Aorta (tissue), 5 donors: ENCODE measurements around the gene MIGA1. TPM values are rescaled to one million over a fixed set of nuclear protein-coding genes. Genes with fewer than 3 reads are reported as not detected.
"Not testable (repeated sequence)": the region's sequence is repeated elsewhere in the genome, so short reads cannot be mapped to it uniquely, and the experiment has no call there.

Experiments
- ATAC-seq: fragments of 200-7000 bp; cut with Tn5 transposase; one replicate; pipeline ENCODE4 v1.9.1; 2022; ENCODE audit warnings: moderate library complexity; ENCODE audit not compliant: low FRiP score
- DNase-seq, 2 donors: peaks; one replicate each; pipeline ENCODE4 v3.0.0-alpha.2; 2020
- H3K27ac ChIP-seq, 2 donors: one replicate each; pipeline ENCODE4 v1.5.1; 2013; ENCODE audit warnings: low read length in 2 of 2, mild to moderate bottlenecking in 2 of 2, moderate library complexity in 2 of 2, control low read depth in 1 of 2, inconsistent platforms in 1 of 2, low read depth in 1 of 2
- H3K27me3 ChIP-seq, 2 donors: one replicate each; pipeline ENCODE4 v1.6.1; 2013; ENCODE audit warnings: control low read depth in 1 of 2, low read length in 1 of 2, mild to moderate bottlenecking in 1 of 2, moderate library complexity in 1 of 2; ENCODE audit not compliant: insufficient read depth in 2 of 2, control insufficient read depth in 1 of 2
- H3K36me3 ChIP-seq, 2 donors: one replicate each; pipeline ENCODE4 v1.6.1; 2013; ENCODE audit warnings: control low read depth in 1 of 2, low read length in 1 of 2, mild to moderate bottlenecking in 1 of 2; ENCODE audit not compliant: insufficient read depth in 2 of 2, control insufficient read depth in 1 of 2
- H3K4me1 ChIP-seq, 2 donors: one replicate each; pipeline ENCODE4 v1.6.1; 2013; ENCODE audit warnings: low read length in 2 of 2, control low read depth in 1 of 2, mild to moderate bottlenecking in 1 of 2, moderate library complexity in 1 of 2; ENCODE audit not compliant: insufficient read depth in 2 of 2, control insufficient read depth in 1 of 2
- H3K4me3 ChIP-seq, 2 donors: one replicate each; pipeline ENCODE4 v1.5.1; 2013; ENCODE audit warnings: low read length in 2 of 2, control low read depth in 1 of 2, mild to moderate bottlenecking in 1 of 2
- H3K9me3 ChIP-seq: one replicate; pipeline ENCODE4 v1.6.1; 2013; ENCODE audit warnings: mild to moderate bottlenecking, low read length; ENCODE audit not compliant: control insufficient read depth
- WGBS, 2 donors: extraction: QIAGEN DNeasy Blood & Tissue Kit; methylation state at CpG; one replicate each; pipeline ENCODE4 v1.1.7; 2013; 5-methylcytosine and 5-hydroxymethylcytosine counted together
- intact Hi-C, 2 donors: fragments of 100-400 bp; cut with DNase I; formaldehyde crosslinking; loops; one replicate each; pipeline versions ENCODE4 v1.14.2 to v1.15.0; 2022
- polyA plus RNA-seq, 2 donors: library from polyadenylated mRNA; stranded (reverse); fragments of 200-250 nt; gene quantifications; one replicate each; pipeline ENCODE4 v1.2.3, GENCODE V29; 2013
- total RNA-seq, 2 donors: library from RNA; stranded (reverse); fragmentation: NEBNext Ultra II Directional; extraction: Animal tissue kit (Norgen Biotek cat#: 25700); gene quantifications; one replicate each; pipeline ENCODE4 v1.2.1, GENCODE V29; 2021
- donor health status: healthy with polysubstance abuse.
- donor health status: Bipolar disorder and iron deficiency.
- donor health status: DM: no; HTN: no; CAD: no.
- donor health status: DM: no; HTN: no; CAD: no.
- donor health status: DM: yes; HTN: yes; CAD: no.

Gene MIGA1
- total and polyA plus RNA-seq, 4 donors: 2.5 to 22.0 (median 12.1) TPM

GRCh38 chr1:77900687-77901293 lies 121.3 kb downstream of the MIGA1 start:
- 3% methylated on average over 4 of the region's 4 CpGs for WGBS, 2 donors
- Histone ChIP-seq H3K27ac (no peak overlapping the region), H3K36me3 (peaks cover 0 to 2% of the 10 kb centered on the region in 2 donors), H3K4me1 (peaks cover 3 to 4% of the 10 kb centered on the region in 2 donors), H3K4me3 (peak overlapping the region; percentile 34 to 36), H3K27me3 (no peaks in the 10 kb centered on the region), H3K9me3 (no peaks in the 10 kb centered on the region)
- no peak for DNase-seq
- ATAC-seq: peak; percentile 71
- intact Hi-C loops: no loop called here

DNA sequence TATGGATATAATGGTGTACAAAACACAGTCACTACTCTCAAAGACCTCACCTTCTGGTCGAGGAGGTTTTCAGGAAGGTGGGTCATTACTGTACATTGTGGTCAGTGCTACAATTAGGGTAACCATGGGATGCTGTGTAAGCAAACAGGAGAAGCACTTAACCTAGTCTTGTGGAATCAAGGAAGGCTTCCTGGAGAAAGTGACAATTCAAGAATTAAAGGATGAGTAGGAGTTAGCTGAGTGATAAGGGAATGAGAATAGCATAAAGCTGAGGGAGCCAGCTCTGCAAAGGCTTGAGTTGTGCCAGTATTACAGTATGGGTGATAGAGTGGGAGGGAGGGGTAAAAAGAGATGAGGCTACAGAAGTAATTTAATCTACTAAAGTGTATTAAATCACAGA lies 126.2 kb downstream of the MIGA1 start:
- Histone ChIP-seq H3K36me3 (peaks cover 0 to 2% of the 10 kb centered on the region in 2 donors), H3K4me1 (peaks cover 0 to 4% of the 10 kb centered on the region in 2 donors), H3K4me3 (no peak overlapping the region), H3K27me3 (no peaks in the 10 kb centered on the region), H3K27ac (peak overlapping the region in 1 of 2 donors; percentile 21), H3K9me3 (no peaks in the 10 kb centered on the region)
- no peak for DNase-seq
- ATAC-seq: no peak
- WGBS, 2 donors: 76 to 85% methylated on average over 1 of the region's 1 CpG
- intact Hi-C loops: no loop called here

GRCh38 chr1:77906019-77906545 lies 126.6 kb downstream of the MIGA1 start:
- H3K27ac ChIP-seq: peak overlapping the region in 1 of 2 donors; percentile 21
- peaks cover 0 to 2% of the 10 kb centered on the region in 2 donors for H3K36me3 ChIP-seq
- ATAC-seq (no peak), DNase-seq (no peak)
- no peak overlapping the region for H3K4me3 ChIP-seq
- no peaks in the 10 kb centered on the region for H3K27me3 ChIP-seq
- no peaks in the 10 kb centered on the region for H3K9me3 ChIP-seq
- intact Hi-C loops: no loop called here
- WGBS, 2 donors: 57 to 60% methylated on average over 2 of the region's 2 CpGs
- H3K4me1 ChIP-seq: peaks cover 0 to 4% of the 10 kb centered on the region in 2 donors

DNA sequence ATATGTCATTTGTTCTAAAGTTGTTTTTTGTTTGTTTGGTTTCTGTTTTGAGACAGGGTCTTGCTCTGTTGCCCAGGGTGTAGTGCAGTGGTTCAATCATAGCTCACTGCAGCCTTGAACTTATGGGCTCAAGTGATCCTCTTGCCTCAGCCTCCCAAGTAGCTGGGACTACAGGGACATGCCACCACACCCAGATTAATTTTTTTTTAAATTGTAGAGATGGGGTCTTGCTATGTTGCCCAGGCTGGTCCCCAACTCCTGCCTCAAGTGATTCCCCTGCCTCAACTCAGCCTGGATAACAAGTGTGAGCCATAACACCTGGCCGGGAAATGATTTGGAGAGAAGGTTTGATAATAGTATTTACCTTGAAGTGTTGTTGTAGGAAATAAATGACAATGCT lies 127.2 kb downstream of the MIGA1 start:
- peaks cover 0 to 2% of the 10 kb centered on the region in 2 donors for H3K36me3 ChIP-seq
- H3K27me3 ChIP-seq: no peaks in the 10 kb centered on the region
- intact Hi-C loops: no loop called here
- DNase-seq (no peak), ATAC-seq (no peak)
- no peaks in the 10 kb centered on the region for H3K9me3 ChIP-seq
- peaks cover 0 to 3% of the 10 kb centered on the region in 2 donors for H3K4me1 ChIP-seq
- H3K4me3 ChIP-seq: no peak overlapping the region
- no peak overlapping the region for H3K27ac ChIP-seq
- 90 to 92% methylated on average over 1 of the region's 1 CpG for WGBS, 2 donors

DNA sequence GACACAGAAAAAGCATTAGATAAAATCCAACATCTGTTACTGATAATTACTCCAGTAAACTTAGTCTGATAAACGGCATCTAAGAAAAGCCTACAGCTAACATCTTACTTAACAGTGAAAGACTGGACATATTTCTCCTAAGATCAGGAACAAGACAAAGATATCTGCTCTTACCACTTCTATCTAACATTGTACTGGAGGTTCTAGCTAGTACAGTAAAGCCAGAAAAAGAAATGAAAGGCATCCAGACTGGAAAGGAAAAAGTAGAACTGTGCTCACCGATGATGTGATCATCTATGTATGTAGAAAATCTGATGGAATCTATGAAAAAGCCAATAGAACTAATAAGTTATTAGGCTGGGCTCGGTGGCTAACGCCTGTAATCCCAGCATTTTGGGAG lies 130.7 kb downstream of the MIGA1 start:
- ATAC-seq: no peak
- intact Hi-C loops: no loop called here
- peaks cover 0 to 2% of the 10 kb centered on the region in 2 donors for H3K36me3 ChIP-seq
- 88 to 91% methylated on average over 4 of the region's 4 CpGs for WGBS, 2 donors
- H3K9me3 ChIP-seq: no peaks in the 10 kb centered on the region
- H3K27ac ChIP-seq: no peak overlapping the region
- H3K27me3 ChIP-seq: no peaks in the 10 kb centered on the region
- H3K4me1 ChIP-seq: peaks cover 0 to 2% of the 10 kb centered on the region in 2 donors
- H3K4me3 ChIP-seq: no peak overlapping the region
- DNase-seq: no peak

DNA sequence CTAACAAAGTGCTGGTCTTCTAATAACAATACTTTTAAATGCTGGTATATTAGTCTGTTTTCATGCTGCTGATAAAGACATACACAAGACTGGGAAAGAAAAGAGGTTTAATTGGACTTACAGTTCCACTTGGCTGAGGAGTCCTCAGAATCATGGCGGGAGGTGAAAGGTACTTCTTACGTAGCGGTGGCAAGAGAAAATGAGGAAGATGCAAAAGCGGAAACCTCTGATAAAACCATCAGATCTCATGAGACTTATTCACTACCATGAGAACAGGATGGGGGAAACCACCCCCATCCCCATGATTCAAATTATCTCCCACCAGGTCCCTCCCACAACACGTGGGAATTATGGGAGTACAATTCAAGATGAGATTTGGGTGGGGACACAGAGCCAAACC lies 139.5 kb downstream of the MIGA1 start:
- DNase-seq, ATAC-seq, H3K9me3 ChIP-seq, H3K4me3 ChIP-seq, H3K27ac ChIP-seq, H3K27me3 ChIP-seq, H3K4me1 ChIP-seq: not testable (repeated sequence)
- intact Hi-C loops: loop anchor here in 1 of 2 donors (5.0 kb wide), 1 partner anchor 33 kb away; no protein-coding TSS in a partner anchor
- peaks cover 5 to 10% of the 10 kb centered on the region in 2 donors for H3K36me3 ChIP-seq
- WGBS, 2 donors: 93 to 94% methylated on average over 5 of the region's 5 CpGs

DNA sequence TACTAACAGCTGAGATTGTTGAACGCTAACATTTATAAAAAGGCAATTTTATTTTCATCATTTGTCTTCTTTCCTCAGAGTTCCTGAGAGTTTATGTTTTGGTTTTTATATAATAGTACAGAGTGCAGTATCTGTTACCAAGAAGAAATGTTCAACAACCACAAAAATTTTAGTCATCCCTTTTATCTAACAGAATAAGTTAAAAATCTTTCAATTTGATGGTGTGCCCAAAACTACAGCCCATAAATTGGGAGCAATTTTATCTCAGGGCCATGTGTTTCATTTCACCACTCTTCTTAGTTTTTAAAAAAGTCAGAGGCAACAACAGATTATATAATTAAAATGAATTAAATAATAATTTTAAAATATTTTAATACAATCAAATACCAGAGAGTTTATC lies 146.1 kb downstream of the MIGA1 start:
- no peak overlapping the region for H3K4me3 ChIP-seq
- intact Hi-C loops: no loop called here
- DNase-seq (no peak), ATAC-seq (no peak)
- H3K9me3 ChIP-seq: no peaks in the 10 kb centered on the region
- 16 to 19% methylated on average over 1 of the region's 1 CpG for WGBS, 2 donors
- peaks cover 0 to 2% of the 10 kb centered on the region in 2 donors for H3K4me1 ChIP-seq
- H3K27me3 ChIP-seq: no peaks in the 10 kb centered on the region
- no peak overlapping the region for H3K27ac ChIP-seq
- peaks cover 10 to 11% of the 10 kb centered on the region in 2 donors for H3K36me3 ChIP-seq

- H3K4me3 ChIP-seq: no peak overlapping the region
- H3K27me3 ChIP-seq: no peaks in the 10 kb centered on the region
- no peaks in the 10 kb centered on the region for H3K9me3 ChIP-seq
- intact Hi-C loops: no loop called here
- peaks cover 11 to 13% of the 10 kb centered on the region in 2 donors for H3K36me3 ChIP-seq
- no peak overlapping the region for H3K27ac ChIP-seq
- no peak for ATAC-seq
- H3K4me1 ChIP-seq: peaks cover 0 to 2% of the 10 kb centered on the region in 2 donors
- 65 to 74% methylated on average over 2 of the region's 2 CpGs for WGBS, 2 donors
- no peak for DNase-seq
Measured at GRCh38 chr1:77925956-77926355, 146.5 kb downstream of the MIGA1 start.
